ENCODE measurements around the gene ADAMTSL3. TPM values are rescaled to one million over a fixed set of nuclear protein-coding genes. Genes with fewer than 3 reads are reported as not detected.

The ADAMTSL3 gene
- total RNA-seq, 1 donor from 2014 or later = 0.64 TPM

DNA sequence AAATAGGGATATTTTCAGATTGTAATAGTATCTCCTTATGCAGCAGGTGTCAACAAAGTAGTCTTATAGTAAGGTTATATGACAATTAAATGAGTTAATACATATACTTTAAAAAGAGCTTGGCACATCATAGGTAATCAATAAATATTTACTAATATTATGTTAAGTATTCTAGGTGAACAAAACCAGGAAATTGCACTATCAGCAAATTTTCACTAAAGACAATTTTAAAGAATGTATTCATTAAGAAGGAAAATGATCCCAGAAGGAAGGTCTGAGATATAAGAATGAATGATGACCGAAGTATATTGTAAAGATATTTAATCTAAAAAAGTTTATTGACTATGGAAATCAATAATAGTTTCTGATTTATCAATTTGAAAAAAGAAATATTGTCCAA is 281.9 kb downstream of the ADAMTSL3 start:
- no peaks in the 10 kb centered on the region for H3K36me3 Mint-ChIP-seq (ENCODE audit: low read depth, unreplicated experiment)
- TF ChIP-seq, protein P1, sequence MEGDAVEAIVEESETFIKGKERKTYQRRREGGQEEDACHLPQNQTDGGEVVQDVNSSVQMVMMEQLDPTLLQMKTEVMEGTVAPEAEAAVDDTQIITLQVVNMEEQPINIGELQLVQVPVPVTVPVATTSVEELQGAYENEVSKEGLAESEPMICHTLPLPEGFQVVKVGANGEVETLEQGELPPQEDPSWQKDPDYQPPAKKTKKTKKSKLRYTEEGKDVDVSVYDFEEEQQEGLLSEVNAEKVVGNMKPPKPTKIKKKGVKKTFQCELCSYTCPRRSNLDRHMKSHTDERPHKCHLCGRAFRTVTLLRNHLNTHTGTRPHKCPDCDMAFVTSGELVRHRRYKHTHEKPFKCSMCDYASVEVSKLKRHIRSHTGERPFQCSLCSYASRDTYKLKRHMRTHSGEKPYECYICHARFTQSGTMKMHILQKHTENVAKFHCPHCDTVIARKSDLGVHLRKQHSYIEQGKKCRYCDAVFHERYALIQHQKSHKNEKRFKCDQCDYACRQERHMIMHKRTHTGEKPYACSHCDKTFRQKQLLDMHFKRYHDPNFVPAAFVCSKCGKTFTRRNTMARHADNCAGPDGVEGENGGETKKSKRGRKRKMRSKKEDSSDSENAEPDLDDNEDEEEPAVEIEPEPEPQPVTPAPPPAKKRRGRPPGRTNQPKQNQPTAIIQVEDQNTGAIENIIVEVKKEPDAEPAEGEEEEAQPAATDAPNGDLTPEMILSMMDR (IDR thresholded peaks at IDR 0.05; ENCODE audit: unreplicated experiment) = no peak

DNA sequence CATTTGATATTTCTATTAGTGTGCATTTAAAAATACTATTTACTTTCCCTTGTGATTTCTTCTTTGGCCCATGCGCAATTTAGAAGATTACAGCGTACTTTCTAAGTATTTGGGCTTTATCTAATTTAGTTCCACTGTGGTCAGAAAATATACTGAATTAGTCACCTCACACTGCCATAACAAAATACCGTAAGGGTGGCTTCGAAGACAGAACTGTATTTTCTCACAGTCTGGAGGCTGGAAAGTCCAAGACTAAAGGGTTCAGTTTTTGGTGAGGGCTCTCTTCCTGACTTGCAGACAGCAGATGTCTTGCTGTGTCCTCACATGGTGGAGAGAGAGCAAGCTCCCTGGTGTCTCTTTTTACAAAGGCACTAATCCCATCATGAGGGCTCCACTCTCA is 286.2 kb downstream of the ADAMTSL3 start:
- Mint-ChIP-seq H3K27me3 (ENCODE audit: unreplicated experiment) (no peaks in the 10 kb centered on the region), H3K27ac (ENCODE audit: unreplicated experiment) (no peak overlapping the region), H3K4me3 (ENCODE audit: unreplicated experiment) (no peak overlapping the region), H3K4me1 (ENCODE audit: unreplicated experiment) (no peaks in the 10 kb centered on the region), H3K9me3 (ENCODE audit: unreplicated experiment) (no peaks in the 10 kb centered on the region), H3K36me3 (ENCODE audit: low read depth, unreplicated experiment) (no peaks in the 10 kb centered on the region)
- TF ChIP-seq, protein P1 (IDR thresholded peaks at IDR 0.05; ENCODE audit: unreplicated experiment) = no peak
- DNase-seq (ENCODE audit: low spot score) = no peak

More for the DNA sequence above, 281.9 kb downstream of the ADAMTSL3 start:
- H3K4me3 Mint-ChIP-seq (ENCODE audit: unreplicated experiment) = no peak overlapping the region
- no peak overlapping the region for H3K27ac Mint-ChIP-seq (ENCODE audit: unreplicated experiment)
- DNase-seq (ENCODE audit: low spot score) = no peak
- no peaks in the 10 kb centered on the region for H3K4me1 Mint-ChIP-seq (ENCODE audit: unreplicated experiment)
- H3K9me3 Mint-ChIP-seq (ENCODE audit: unreplicated experiment) = no peaks in the 10 kb centered on the region
- H3K27me3 Mint-ChIP-seq (ENCODE audit: unreplicated experiment) = no peaks in the 10 kb centered on the region

DNA sequence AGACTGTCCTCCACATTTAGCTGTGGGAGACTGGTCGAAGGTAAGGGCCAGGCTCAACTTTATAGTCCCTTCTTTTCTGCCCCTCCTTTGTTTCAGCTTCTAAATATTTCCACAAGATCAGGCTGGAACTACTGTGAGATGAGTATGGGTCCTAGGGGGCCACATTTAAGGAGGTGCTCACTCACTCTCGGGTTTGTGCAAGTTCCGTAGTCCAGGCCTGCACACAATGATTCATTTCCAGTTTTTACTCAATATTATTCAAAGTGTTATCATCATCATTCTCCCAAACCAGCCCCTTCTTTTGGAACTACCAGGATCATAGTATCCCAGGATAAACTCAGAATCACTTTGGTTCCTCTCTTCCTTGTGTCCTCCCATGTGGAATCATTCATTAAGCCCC is 289.1 kb downstream of the ADAMTSL3 start:
- no peak for DNase-seq (ENCODE audit: low spot score)
- Mint-ChIP-seq H3K36me3 (ENCODE audit: low read depth, unreplicated experiment) (no peaks in the 10 kb centered on the region), H3K27me3 (ENCODE audit: unreplicated experiment) (no peaks in the 10 kb centered on the region), H3K4me3 (ENCODE audit: unreplicated experiment) (no peak overlapping the region), H3K9me3 (ENCODE audit: unreplicated experiment) (no peaks in the 10 kb centered on the region), H3K4me1 (ENCODE audit: unreplicated experiment) (no peaks in the 10 kb centered on the region), H3K27ac (ENCODE audit: unreplicated experiment) (no peak overlapping the region)
- TF ChIP-seq, protein P1 (IDR thresholded peaks at IDR 0.05; ENCODE audit: unreplicated experiment) = no peak

GRCh38 chr15:83943849-83944404 is 290.0 kb downstream of the ADAMTSL3 start:
- no peak overlapping the region for H3K4me3 Mint-ChIP-seq (ENCODE audit: unreplicated experiment)
- H3K4me1 Mint-ChIP-seq (ENCODE audit: unreplicated experiment) = no peaks in the 10 kb centered on the region
- TF ChIP-seq, protein P1 (IDR thresholded peaks at IDR 0.05; ENCODE audit: unreplicated experiment) = no peak

DNA sequence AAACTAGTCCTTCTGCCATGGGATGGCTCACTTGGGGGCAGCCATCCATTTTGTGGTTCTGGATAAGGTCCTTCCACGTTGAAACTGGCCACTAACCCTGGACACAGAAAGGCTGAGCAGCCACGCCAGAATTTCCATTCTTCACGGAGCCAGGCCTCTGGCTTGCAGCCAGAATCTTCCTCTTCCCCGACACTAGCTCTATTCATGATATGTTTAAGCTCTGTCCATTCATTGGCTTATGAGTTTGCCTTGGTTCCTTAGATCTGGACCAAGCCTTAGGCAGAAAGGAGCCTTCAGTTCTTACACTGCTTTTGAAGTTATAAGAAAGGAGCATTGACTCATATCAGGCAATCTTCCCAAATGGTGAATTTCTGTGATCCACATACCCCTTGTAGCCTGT is 293.2 kb downstream of the ADAMTSL3 start:
- H3K9me3 Mint-ChIP-seq (ENCODE audit: unreplicated experiment) = no peaks in the 10 kb centered on the region
- H3K27me3 Mint-ChIP-seq (ENCODE audit: unreplicated experiment) = no peaks in the 10 kb centered on the region
- DNase-seq (ENCODE audit: low spot score) = no peak
- H3K36me3 Mint-ChIP-seq (ENCODE audit: low read depth, unreplicated experiment) = no peaks in the 10 kb centered on the region
- no peak overlapping the region for H3K4me3 Mint-ChIP-seq (ENCODE audit: unreplicated experiment)
- TF ChIP-seq, protein P1 (IDR thresholded peaks at IDR 0.05; ENCODE audit: unreplicated experiment) = no peak
- H3K4me1 Mint-ChIP-seq (ENCODE audit: unreplicated experiment) = no peaks in the 10 kb centered on the region
- no peak overlapping the region for H3K27ac Mint-ChIP-seq (ENCODE audit: unreplicated experiment)

More at GRCh38 chr15:83943849-83944404, 290.0 kb downstream of the ADAMTSL3 start:
- Mint-ChIP-seq H3K27ac (ENCODE audit: unreplicated experiment) (no peak overlapping the region), H3K36me3 (ENCODE audit: low read depth, unreplicated experiment) (no peaks in the 10 kb centered on the region), H3K9me3 (ENCODE audit: unreplicated experiment) (no peaks in the 10 kb centered on the region), H3K27me3 (ENCODE audit: unreplicated experiment) (no peaks in the 10 kb centered on the region)
- no peak for DNase-seq (ENCODE audit: low spot score)
